ENCODE measurements around the gene OBSL1. TPM values are rescaled to one million over a fixed set of nuclear protein-coding genes. Genes with fewer than 3 reads are reported as not detected.

Gene OBSL1
- total RNA-seq, 1 donor from 2014 or later: 87.0 TPM

- TF ChIP-seq CTCF (conservative IDR thresholded peaks at IDR 0.05; ENCODE audit: low read depth, low read length): no peak
- no peak for DNase-seq (ENCODE audit: low read depth)
- no peak overlapping the region for H3K4me3 ChIP-seq (ENCODE audit: low read depth, low read length)
These were observed 63.0 kb downstream of the OBSL1 start for GRCh38 chr2:219508444-219508734.

GRCh38 chr2:219507581-219508443 lies 63.5 kb downstream of the OBSL1 start:
- TF ChIP-seq CTCF (conservative IDR thresholded peaks at IDR 0.05; ENCODE audit: low read depth, low read length): no peak
- no peak for DNase-seq (ENCODE audit: low read depth)
- no peak overlapping the region for H3K4me3 ChIP-seq (ENCODE audit: low read depth, low read length)

- H3K4me3 ChIP-seq (ENCODE audit: low read depth, low read length): no peak overlapping the region
- DNase-seq (ENCODE audit: low read depth): no peak
- no peak for TF ChIP-seq CTCF (conservative IDR thresholded peaks at IDR 0.05; ENCODE audit: low read depth, low read length)
These were observed 64.4 kb downstream of the OBSL1 start for GRCh38 chr2:219506802-219507526.

- TF ChIP-seq CTCF (conservative IDR thresholded peaks at IDR 0.05; ENCODE audit: low read depth, low read length): no peak
- no peak for DNase-seq (ENCODE audit: low read depth)
- no peak overlapping the region for H3K4me3 ChIP-seq (ENCODE audit: low read depth, low read length)
These were observed 65.1 kb downstream of the OBSL1 start for GRCh38 chr2:219506153-219506801.

GRCh38 chr2:219505585-219505984 lies 65.8 kb downstream of the OBSL1 start:
- no peak overlapping the region for H3K4me3 ChIP-seq (ENCODE audit: low read depth, low read length)
- DNase-seq (ENCODE audit: low read depth): no peak
- no peak for TF ChIP-seq CTCF (conservative IDR thresholded peaks at IDR 0.05; ENCODE audit: low read depth, low read length)

- H3K4me3 ChIP-seq (ENCODE audit: low read depth, low read length): no peak overlapping the region
- no peak for TF ChIP-seq CTCF (conservative IDR thresholded peaks at IDR 0.05; ENCODE audit: low read depth, low read length)
- no peak for DNase-seq (ENCODE audit: low read depth)
These were observed 68.7 kb downstream of the OBSL1 start for GRCh38 chr2:219502618-219503017.
